Left colon (tissue), 2 donors: ENCODE measurements around the gene ITK. TPM values are rescaled to one million over a fixed set of nuclear protein-coding genes. Genes with fewer than 3 reads are reported as not detected.

Experiments
- ATAC-seq: fragments of 200-7000 bp; cut with Tn5 transposase; one replicate; pipeline ENCODE4 v1.9.1; 2020; ENCODE audit warnings: mild to moderate bottlenecking, moderate library complexity
- DNase-seq, 2 donors: peaks; one replicate each; pipeline ENCODE4 v3.0.0-alpha.2; 2020
- intact Hi-C, 2 donors: fragments of 100-400 bp; cut with DNase I in 1 of 2; cut with micrococcal nuclease in 1 of 2; formaldehyde crosslinking; loops; one replicate each; pipeline versions ENCODE4 v1.11.2 to v1.14.0; 2022; cut with DNase I, micrococcal nuclease
- long read RNA-seq: library from polyadenylated mRNA; unstranded; transcript quantifications from one replicate; pipeline ENCODE4 v2.0.0, GENCODE V29; 2021
- total RNA-seq, 2 donors: library from RNA; stranded (reverse); fragmentation: NEBNext Ultra II Directional; extraction: Animal tissue kit (Norgen Biotek cat#: 25700); gene quantifications; one replicate each; pipeline ENCODE4 v1.2.1, GENCODE V29; 2021
- donor health status: DM: no; HTN: no; CAD: no.
- donor health status: DM: yes; HTN: yes; CAD: no.

ITK gene
- total RNA-seq, result 1 to 10 TPM; 1.5 to 1.7 TPM
- long read RNA-seq, result 0 reads

GRCh38 chr5:157180374-157181264 is at the start of gene ITK:
Gene ITK, plus strand, starts transcription at chr5:157180840. Its CDS starts 138 bp downstream, at chr5:157180978.
- DNase-seq (no peak), ATAC-seq (no peak)

DNA sequence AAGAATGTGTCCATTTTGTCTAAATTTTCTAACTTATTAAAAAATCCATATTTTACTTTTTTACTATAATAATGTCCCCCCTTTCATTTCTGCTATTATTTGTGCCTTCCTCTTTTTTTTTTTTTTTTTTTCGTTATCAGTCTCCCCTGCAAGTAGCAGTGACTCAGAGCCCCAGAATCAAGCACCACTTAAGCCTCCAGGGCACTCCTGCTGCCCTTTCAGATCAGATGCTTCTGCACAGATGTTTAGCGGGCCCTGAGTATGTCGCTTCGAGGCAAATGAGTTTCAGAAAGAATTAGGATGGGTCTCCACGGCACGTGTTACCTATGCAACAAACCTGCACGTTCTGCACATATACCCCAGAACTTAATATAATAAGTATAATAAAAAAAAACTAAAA is 49.7 kb upstream of the ITK start:
- intact Hi-C loops, result no loop called here
- ATAC-seq (no peak), DNase-seq (no peak)

More at GRCh38 chr5:157180374-157181264, at the start of gene ITK:
- intact Hi-C loops, result no loop called here

DNA sequence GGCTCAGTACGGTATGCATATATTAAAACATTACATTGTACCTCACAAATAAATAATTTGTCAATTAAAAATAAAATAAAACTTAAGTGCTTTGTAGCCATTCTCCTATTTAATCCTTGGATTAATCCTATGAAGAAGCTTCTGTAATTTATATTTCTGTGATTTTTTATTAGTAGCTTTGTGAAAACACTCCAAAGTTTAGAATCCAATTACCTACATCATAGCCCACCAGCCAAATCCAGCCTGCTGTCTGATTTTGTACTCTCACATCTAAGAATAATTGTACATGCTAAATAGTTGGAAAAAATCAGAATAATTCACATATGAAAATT is 48.4 kb upstream of the ITK start:
- no peak for ATAC-seq
- intact Hi-C loops, result no loop called here
- DNase-seq, result no peak

DNA sequence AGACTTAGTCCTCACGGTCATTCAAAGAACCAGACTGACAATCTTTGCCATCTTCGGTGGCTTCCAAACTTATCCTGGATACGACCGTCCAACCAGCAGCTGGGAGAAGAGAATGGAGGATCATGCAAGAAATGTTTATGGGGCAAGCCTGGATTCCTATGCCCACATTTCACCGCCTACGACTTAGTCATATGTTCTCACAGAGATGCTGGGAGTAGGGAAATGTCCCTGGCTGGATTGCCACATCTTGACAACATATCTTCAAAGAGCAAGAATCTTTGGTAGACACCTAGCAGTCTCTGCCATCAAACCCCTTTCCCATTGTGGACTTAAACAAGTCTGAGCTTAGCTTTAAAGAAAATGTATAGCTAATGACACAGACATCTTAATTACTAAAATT is 42.9 kb upstream of the ITK start:
- intact Hi-C loops, result no loop called here
- ATAC-seq (no peak), DNase-seq (no peak)

DNA sequence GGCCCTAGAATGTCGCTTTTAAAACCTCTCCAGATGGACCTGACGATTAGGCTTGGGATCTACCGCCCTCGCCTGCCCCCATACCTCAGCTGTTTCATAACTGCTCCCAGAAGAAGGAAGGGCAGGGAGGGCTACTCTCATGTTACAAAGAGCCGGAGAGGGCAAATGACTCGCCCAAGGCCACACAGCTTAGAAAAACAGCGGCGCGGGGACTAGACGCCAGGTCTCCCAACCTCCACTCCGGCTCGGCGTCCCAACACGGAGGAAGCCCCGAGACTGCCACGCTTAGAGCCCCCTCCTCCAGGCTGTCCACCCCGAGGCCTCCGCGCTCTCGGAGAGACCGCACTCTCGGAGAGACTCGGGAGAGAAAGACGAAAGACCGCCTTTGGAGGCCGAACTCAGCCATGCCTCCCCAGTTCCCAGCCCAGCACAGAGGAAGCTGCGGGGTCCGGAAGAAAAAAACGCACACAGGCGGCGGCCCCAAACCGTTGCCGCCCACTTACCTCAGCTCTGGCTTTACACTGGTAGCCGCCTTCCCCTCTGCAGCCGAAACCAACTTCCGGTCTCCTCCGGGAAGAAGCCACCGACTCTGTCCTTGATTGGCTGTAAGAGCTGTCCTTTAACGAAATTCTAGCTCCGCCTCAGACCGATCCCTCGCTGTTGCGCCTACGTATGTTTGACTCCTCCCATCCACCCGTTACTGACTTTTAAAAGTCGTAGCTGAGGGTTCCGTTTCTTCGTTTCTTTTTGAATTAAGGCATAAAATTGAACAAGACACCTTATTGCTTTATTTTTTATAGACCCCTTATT is 38.1 kb upstream of the ITK start, which contains the start of gene MED7:
Gene MED7, minus strand, starts transcription at position 549 of the 810 bp plus-strand sequence. CDS start 3,434 bp downstream, outside the sequence.
- ATAC-seq, result peak; percentile 97
- intact Hi-C loops, result no loop called here
- peak; percentile 88 to 97 for DNase-seq

- intact Hi-C loops, result no loop called here
- ATAC-seq (peak; percentile 62), DNase-seq (peak; percentile 37 to 67)
These were observed 37.3 kb upstream of the ITK start for GRCh38 chr5:157143127-157143971.

GRCh38 chr5:157148734-157149615 is 31.7 kb upstream of the ITK start:
- intact Hi-C loops, result no loop called here
- peak; percentile 39 to 77 for DNase-seq
- ATAC-seq, result peak; percentile 82

DNA sequence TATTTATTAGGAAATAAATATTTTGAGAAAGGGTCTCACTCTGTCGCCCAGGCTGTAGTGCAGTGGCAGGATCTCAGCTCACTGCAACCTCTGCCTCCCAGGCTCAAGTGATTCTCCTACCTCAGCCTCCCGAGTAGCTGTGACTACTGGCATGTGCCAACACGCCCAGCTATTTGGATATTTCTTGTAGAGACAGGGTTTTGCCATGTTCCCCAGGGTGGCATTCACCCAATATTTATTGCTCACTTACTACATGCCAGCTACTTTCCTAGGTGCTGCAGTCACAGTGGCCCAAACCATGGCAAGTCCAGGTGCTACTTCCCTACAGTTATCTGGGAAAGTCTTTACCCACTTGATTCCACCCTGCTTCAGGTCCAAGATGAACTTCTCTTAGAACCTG is 29.6 kb upstream of the ITK start:
- ATAC-seq (no peak), DNase-seq (no peak)
- intact Hi-C loops, result no loop called here

GRCh38 chr5:157155297-157155696 is 25.3 kb upstream of the ITK start:
- intact Hi-C loops, result no loop called here
- ATAC-seq, result no peak

GRCh38 chr5:157157293-157157891 is 23.2 kb upstream of the ITK start:
- intact Hi-C loops, result no loop called here
- no peak for ATAC-seq
- no peak for DNase-seq

More at GRCh38 chr5:157155297-157155696, 25.3 kb upstream of the ITK start:
- DNase-seq, result no peak

DNA sequence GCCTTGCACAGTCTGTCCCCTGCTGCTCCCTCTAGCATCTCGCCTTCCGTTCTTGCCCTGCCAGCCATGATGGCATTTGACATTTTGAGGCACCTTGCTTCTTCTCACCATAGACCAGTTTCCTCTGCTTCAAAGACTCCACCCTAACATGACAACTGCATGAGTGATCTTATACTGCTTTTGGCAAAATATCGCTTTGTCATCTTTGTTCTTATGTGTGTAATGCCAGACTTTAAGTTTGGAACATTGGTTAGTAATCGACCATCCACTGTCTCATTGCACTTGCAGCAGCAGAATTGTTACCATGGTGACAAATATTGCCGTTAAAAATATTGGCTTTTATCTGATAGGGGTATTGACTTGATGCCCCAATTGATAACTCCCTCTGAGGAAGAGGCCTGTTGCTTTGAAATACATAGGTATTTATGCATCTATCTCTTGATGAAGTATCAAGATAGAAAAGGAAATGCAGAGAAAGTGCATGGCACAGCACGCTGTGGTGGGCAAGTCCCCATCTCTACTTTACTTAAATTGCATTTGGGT is 21.4 kb upstream of the ITK start:
- no peak for ATAC-seq
- DNase-seq, result no peak
- intact Hi-C loops, result no loop called here

- intact Hi-C loops, result no loop called here
- DNase-seq, result no peak
- ATAC-seq, result no peak
These were observed 20.6 kb upstream of the ITK start for GRCh38 chr5:157160001-157160400.

DNA sequence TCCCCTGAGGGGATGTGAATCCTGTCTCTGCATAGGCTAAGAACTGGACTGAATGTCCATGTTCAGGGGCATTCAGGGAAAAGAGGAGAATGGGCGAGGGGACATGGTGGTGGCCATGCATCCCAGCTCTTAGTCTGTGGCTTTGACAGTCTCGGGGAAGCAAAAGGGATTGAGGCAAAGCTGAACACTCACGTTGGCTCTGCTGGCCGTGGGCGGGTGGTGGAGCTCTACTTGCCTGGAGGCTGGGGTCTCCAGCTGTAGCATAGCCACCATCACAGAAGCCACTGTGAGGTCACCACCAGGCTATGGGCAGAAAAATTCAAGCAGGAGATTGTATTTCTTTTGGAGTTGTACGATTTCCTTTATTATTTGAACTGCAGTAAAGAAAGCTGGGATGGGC is 18.6 kb upstream of the ITK start:
- no peak for ATAC-seq
- DNase-seq, result no peak
- intact Hi-C loops, result no loop called here

- DNase-seq, result no peak
- intact Hi-C loops, result no loop called here
- ATAC-seq, result no peak
These were observed 17.6 kb upstream of the ITK start for GRCh38 chr5:157162919-157163510.

- no peak for DNase-seq
- no peak for ATAC-seq
- intact Hi-C loops, result no loop called here
These were observed 16.1 kb upstream of the ITK start for GRCh38 chr5:157164521-157164920.

GRCh38 chr5:157165261-157165660 is 15.4 kb upstream of the ITK start:
- ATAC-seq (no peak), DNase-seq (no peak)
- intact Hi-C loops, result no loop called here

GRCh38 chr5:157165668-157166067 is 15.0 kb upstream of the ITK start:
- intact Hi-C loops, result no loop called here
- DNase-seq (no peak), ATAC-seq (no peak)
